Inflammatory macrophage (primary cell): ENCODE results near the gene DDX25.
"Not testable (repeated sequence)": the region's sequence is repeated elsewhere in the genome, so short reads cannot be mapped to it uniquely, and the experiment has no call there.

Experiments used
- DNase-seq, 2 donors: peaks; one replicate each; pipeline ENCODE4 v3.0.0-alpha.2; 2020 to 2022

DDX25 gene

GRCh38 chr11:125904678-125905077, 370 bp downstream of the DDX25 start:
- no peak for DNase-seq

- no peak for DNase-seq
Observed at GRCh38 chr11:125910226-125910849, 6.0 kb downstream of the DDX25 start.

GRCh38 chr11:125914601-125915000, 10.3 kb downstream of the DDX25 start:
- not testable (repeated sequence) for DNase-seq

- no peak for DNase-seq
Observed at GRCh38 chr11:125916683-125917347, 12.5 kb downstream of the DDX25 start.

- no peak for DNase-seq
Observed at GRCh38 chr11:125918140-125918840, 14.0 kb downstream of the DDX25 start.

GRCh38 chr11:125921042-125921441, 16.7 kb downstream of the DDX25 start:
- DNase-seq, result no peak

GRCh38 chr11:125922156-125922555, 17.8 kb downstream of the DDX25 start:
- DNase-seq, result no peak

- DNase-seq, result peak; percentile 46 to 70
Observed at GRCh38 chr11:125923012-125923579, 18.8 kb downstream of the DDX25 start.

- no peak for DNase-seq
Observed at GRCh38 chr11:125923633-125924032, 19.3 kb downstream of the DDX25 start.

- no peak for DNase-seq
Observed at GRCh38 chr11:125924384-125925007, 20.2 kb downstream of the DDX25 start.

- DNase-seq, result no peak
Observed at GRCh38 chr11:125925247-125925740, 21.0 kb downstream of the DDX25 start.

- DNase-seq, result no peak
Observed at GRCh38 chr11:125925804-125926203, 21.5 kb downstream of the DDX25 start.

GRCh38 chr11:125926682-125927081, 22.4 kb downstream of the DDX25 start:
- no peak for DNase-seq

- DNase-seq, result no peak
Observed at GRCh38 chr11:125929445-125930075, 25.3 kb downstream of the DDX25 start.

- no peak for DNase-seq
Observed at GRCh38 chr11:125930076-125930450, 25.8 kb downstream of the DDX25 start.

- DNase-seq, result no peak
Observed at GRCh38 chr11:125931116-125931515, 26.8 kb downstream of the DDX25 start.

GRCh38 chr11:125931668-125932067, 27.4 kb downstream of the DDX25 start:
- no peak for DNase-seq

- no peak for DNase-seq
Observed at GRCh38 chr11:125932301-125932700, 28.0 kb downstream of the DDX25 start.

- DNase-seq, result no peak
Observed at GRCh38 chr11:125933030-125933813, 28.9 kb downstream of the DDX25 start.

GRCh38 chr11:125934473-125934872, 30.2 kb downstream of the DDX25 start:
- no peak for DNase-seq

GRCh38 chr11:125935056-125935455, 30.7 kb downstream of the DDX25 start:
- DNase-seq, result no peak
